OCI-LY7 (cell line): Measurements from ENCODE around the gene ALOXE3. TPM values are rescaled to one million over a fixed set of nuclear protein-coding genes. Genes with fewer than 3 reads are reported as not detected.

Experiments
- BruUV-seq: library from RNA; stranded (reverse); fragments of 400-500 nt; replicated peaks from 2 replicates; lab custom pipeline; 2021; lab: Mats Ljungman, UMichigan
- CTCF ChIA-PET: fragments of 300-600 bp; sonication (Branson Sonifier 250); formaldehyde crosslinking; loops from one replicate; lab custom pipeline; 2022; ENCODE audit warnings: antibody characterized with exemption; ENCODE audit not compliant: unreplicated experiment; lab: Charles Lee
- POLR2A ChIA-PET: fragments of 300-600 bp; sonication (Branson Sonifier 250); formaldehyde crosslinking; loops from one replicate; lab custom pipeline; 2022; ENCODE audit warnings: antibody characterized with exemption; lab: Charles Lee
- DNase-seq: peaks from one replicate; pipeline ENCODE4 v3.0.0-alpha.2; 2015; ENCODE audit warnings: low spot score
- H2AFZ ChIP-seq: fragments of 200-600 bp; sonication (generic), shearing (Covaris generic); 2 replicates; pipeline ENCODE4 v1.6.1; 2014; ENCODE audit warnings: mild to moderate bottlenecking, antibody characterized with exemption, low read length, moderate library complexity
- H3K27ac ChIP-seq: fragments of 200-600 bp; sonication (generic); 2 replicates; pipeline ENCODE4 v1.5.1; 2014; ENCODE audit warnings: mixed run types, low read depth, mild to moderate bottlenecking, moderate library complexity, low read length, inconsistent platforms; ENCODE audit not compliant: poor library complexity, severe bottlenecking
- H3K36me3 ChIP-seq: fragments of 200-600 bp; sonication (generic); 2 replicates; pipeline ENCODE4 v1.6.1; 2014; ENCODE audit warnings: mild to moderate bottlenecking, antibody characterized with exemption, low read length, moderate library complexity, mixed read lengths; ENCODE audit not compliant: insufficient read depth
- H3K4me1 ChIP-seq: fragments of 200-600 bp; sonication (generic); 2 replicates; pipeline ENCODE4 v1.5.1; 2014; ENCODE audit warnings: mild to moderate bottlenecking, low read length; ENCODE audit not compliant: insufficient read depth, poor library complexity, severe bottlenecking
- H3K4me2 ChIP-seq: fragments of 200-600 bp; sonication (generic); 2 replicates; pipeline ENCODE4 v1.6.1; 2014; ENCODE audit warnings: mild to moderate bottlenecking, low read length
- H3K4me3 ChIP-seq: fragments of 200-600 bp; sonication (generic); 2 replicates; pipeline ENCODE4 v1.5.1; 2014; ENCODE audit warnings: mild to moderate bottlenecking, low read depth, low read length; ENCODE audit not compliant: poor library complexity, severe bottlenecking
- H3K79me2 ChIP-seq: fragments of 200-600 bp; sonication (generic); 2 replicates; pipeline ENCODE4 v1.6.1; 2016; ENCODE audit warnings: low read depth, mild to moderate bottlenecking, low read length, moderate library complexity, mixed read lengths; ENCODE audit not compliant: insufficient read depth
- H3K9me2 ChIP-seq: fragments of 200-600 bp; sonication (generic); 2 replicates; pipeline ENCODE4 v1.6.1; 2016; ENCODE audit warnings: mild to moderate bottlenecking, low read length, mixed read lengths; ENCODE audit not compliant: insufficient read depth
- H3K9me3 ChIP-seq: fragments of 200-600 bp; sonication (generic); 2 replicates; pipeline ENCODE4 v1.6.1; 2014; ENCODE audit warnings: mild to moderate bottlenecking, mixed run types, low read length, mixed read lengths
- H4K20me1 ChIP-seq: fragments of 200-600 bp; sonication (generic); 2 replicates; pipeline ENCODE4 v1.6.1; 2014; ENCODE audit warnings: mild to moderate bottlenecking, antibody characterized with exemption, low read length, moderate library complexity, mixed read lengths; ENCODE audit not compliant: insufficient read depth
- EZH2phosphoT487 ChIP-seq: fragments of 200-600 bp; sonication (generic); IDR thresholded peaks from 2 replicates; pipeline ENCODE4 v1.6.1; 2018; ENCODE audit warnings: low read depth, borderline replicate concordance, mild to moderate bottlenecking, mixed run types, antibody characterized with exemption, low read length, moderate library complexity, mixed read lengths
- intact Hi-C: fragments of 100-400 bp; cut with micrococcal nuclease; formaldehyde crosslinking; loops from one replicate; pipeline ENCODE4 v1.10.0; 2022; ENCODE audit not compliant: unreplicated experiment
- total RNA-seq, 2 experiments: library from RNA; depleted of rRNA in 1 of 2; stranded (reverse); fragments of >200 nt in 1 of 2; shearing (Covaris generic) in 1 of 2; gene quantifications; 2 replicates each; pipeline ENCODE4 v1.2.3, GENCODE V29; 2014 to 2022
- TF ChIP-seq, protein P1 (sequence below): fragments of 200-600 bp; sonication (generic); conservative IDR thresholded peaks from 2 replicates; pipeline ENCODE4 v1.5.1; 2014; ENCODE audit warnings: mild to moderate bottlenecking, antibody characterized with exemption, low read length, moderate library complexity, mixed read lengths

The ALOXE3 gene
- total RNA-seq, 2 experiments from 2014 or later: 0.10 TPM; not detected in 1

- Histone ChIP-seq H2AFZ (no peak overlapping the region), H3K27ac (no peak overlapping the region)
Measured at GRCh38 chr17:8104911-8105310, 13.4 kb downstream of the ALOXE3 start.

DNA sequence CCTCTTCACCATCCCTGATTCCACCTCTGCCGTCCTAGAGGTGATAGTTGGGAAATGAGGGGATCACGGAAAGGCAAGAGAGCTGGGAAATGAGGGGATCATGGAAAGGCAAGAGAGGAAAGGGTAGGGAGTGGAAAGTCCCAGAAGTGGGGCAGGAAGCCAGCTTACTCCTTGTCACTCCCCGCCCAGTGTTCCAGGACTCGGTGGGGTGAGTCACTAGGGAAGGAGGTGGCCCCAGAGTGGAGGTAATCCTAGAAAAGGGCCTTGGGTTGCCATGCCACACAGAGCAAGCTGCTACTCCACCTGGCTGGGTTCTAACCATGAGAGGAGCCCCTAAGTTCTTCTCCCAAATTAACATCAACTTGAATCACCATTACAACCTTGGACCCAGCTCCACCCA, 14.8 kb downstream of the ALOXE3 start:
- H3K4me2 ChIP-seq: no peak overlapping the region
- ChIA-PET CTCF (interaction anchor here (1.3 kb wide), 1 partner anchor 10 kb away, joined by 4 read pairs; no protein-coding TSS in a partner anchor), POLR2A (interaction anchor here (0.6 kb wide), 1 partner anchor 667 kb away, joined by 3 read pairs; no protein-coding TSS in a partner anchor)
- no peaks in the 10 kb centered on the region for H3K9me2 ChIP-seq
- H4K20me1 ChIP-seq: no peaks in the 10 kb centered on the region
- H3K4me3 ChIP-seq: no peak overlapping the region
- no peak for TF ChIP-seq EZH2phosphoT487
- TF ChIP-seq, protein P1, sequence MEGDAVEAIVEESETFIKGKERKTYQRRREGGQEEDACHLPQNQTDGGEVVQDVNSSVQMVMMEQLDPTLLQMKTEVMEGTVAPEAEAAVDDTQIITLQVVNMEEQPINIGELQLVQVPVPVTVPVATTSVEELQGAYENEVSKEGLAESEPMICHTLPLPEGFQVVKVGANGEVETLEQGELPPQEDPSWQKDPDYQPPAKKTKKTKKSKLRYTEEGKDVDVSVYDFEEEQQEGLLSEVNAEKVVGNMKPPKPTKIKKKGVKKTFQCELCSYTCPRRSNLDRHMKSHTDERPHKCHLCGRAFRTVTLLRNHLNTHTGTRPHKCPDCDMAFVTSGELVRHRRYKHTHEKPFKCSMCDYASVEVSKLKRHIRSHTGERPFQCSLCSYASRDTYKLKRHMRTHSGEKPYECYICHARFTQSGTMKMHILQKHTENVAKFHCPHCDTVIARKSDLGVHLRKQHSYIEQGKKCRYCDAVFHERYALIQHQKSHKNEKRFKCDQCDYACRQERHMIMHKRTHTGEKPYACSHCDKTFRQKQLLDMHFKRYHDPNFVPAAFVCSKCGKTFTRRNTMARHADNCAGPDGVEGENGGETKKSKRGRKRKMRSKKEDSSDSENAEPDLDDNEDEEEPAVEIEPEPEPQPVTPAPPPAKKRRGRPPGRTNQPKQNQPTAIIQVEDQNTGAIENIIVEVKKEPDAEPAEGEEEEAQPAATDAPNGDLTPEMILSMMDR: no peak
- intact Hi-C loops: no loop called here
- H2AFZ ChIP-seq: no peak overlapping the region
- no peaks in the 10 kb centered on the region for H3K9me3 ChIP-seq
- H3K36me3 ChIP-seq: no peaks in the 10 kb centered on the region
- no peaks in the 10 kb centered on the region for H3K79me2 ChIP-seq
- no TSS peak for BruUV-seq
- no peak overlapping the region for H3K27ac ChIP-seq
- DNase-seq: no peak
- peaks cover 22% of the 10 kb centered on the region for H3K4me1 ChIP-seq

More at GRCh38 chr17:8104911-8105310, 13.4 kb downstream of the ALOXE3 start:
- CTCF ChIA-PET: interaction anchor here (0.7 to 1.4 kb wide), 3 partner anchors 11 to 47 kb away, joined by 3 to 4 read pairs (median 4); no protein-coding TSS in a partner anchor
- Histone ChIP-seq H3K9me2 (no peaks in the 10 kb centered on the region), H4K20me1 (no peaks in the 10 kb centered on the region), H3K9me3 (no peaks in the 10 kb centered on the region), H3K4me3 (no peak overlapping the region), H3K4me1 (peaks cover 20% of the 10 kb centered on the region), H3K36me3 (no peaks in the 10 kb centered on the region), H3K79me2 (no peaks in the 10 kb centered on the region), H3K4me2 (no peak overlapping the region)
- DNase-seq: no peak
- no TSS peak for BruUV-seq
- POLR2A ChIA-PET: interaction anchor here (1.7 kb wide), 1 partner anchor 14 kb away, joined by 8 read pairs; no protein-coding TSS in a partner anchor
- intact Hi-C loops: no loop called here
- no peak for TF ChIP-seq EZH2phosphoT487
- TF ChIP-seq, protein P1: no peak

- ChIA-PET CTCF (no interaction called here), POLR2A (interaction anchor here (0.9 to 1.8 kb wide), 2 partner anchors 11 to 13 kb away, joined by 4 to 5 read pairs; no protein-coding TSS in a partner anchor)
- Histone ChIP-seq H3K4me1 (peaks cover 22% of the 10 kb centered on the region), H2AFZ (no peak overlapping the region), H3K36me3 (no peaks in the 10 kb centered on the region), H3K9me2 (no peaks in the 10 kb centered on the region), H3K27ac (no peak overlapping the region), H4K20me1 (no peaks in the 10 kb centered on the region), H3K4me2 (no peak overlapping the region), H3K4me3 (no peak overlapping the region), H3K9me3 (no peaks in the 10 kb centered on the region), H3K79me2 (no peaks in the 10 kb centered on the region)
- intact Hi-C loops: no loop called here
- BruUV-seq: no TSS peak
- no peak for TF ChIP-seq EZH2phosphoT487
- TF ChIP-seq, protein P1: no peak
- DNase-seq: no peak
Measured at GRCh38 chr17:8101721-8102120, 16.6 kb downstream of the ALOXE3 start.
